ENCODE results near the gene SH2D5.
A peak's percentile ranks its signal among the peaks of the same experiment; 100 is the strongest.

Gene SH2D5

GRCh38 chr1:20733360-20733975, 965 bp upstream of the SH2D5 start:
- no peak for DNase-seq (ENCODE audit: low read depth)
- no peak overlapping the region for H3K4me3 ChIP-seq (replicated peaks; ENCODE audit: low read depth, low read length)
- no peak for TF ChIP-seq CTCF (IDR thresholded peaks at IDR 0.05; ENCODE audit: low read length, missing control alignments)

GRCh38 chr1:20732071-20732587, 374 bp downstream of the SH2D5 start:
- no peak for TF ChIP-seq CTCF (IDR thresholded peaks at IDR 0.05; ENCODE audit: low read length, missing control alignments)
- DNase-seq (ENCODE audit: low read depth): peak; percentile 57

GRCh38 chr1:20731057-20731991, 1.2 kb downstream of the SH2D5 start:
- H3K4me3 ChIP-seq (replicated peaks; ENCODE audit: low read depth, low read length): peak overlapping the region; percentile 62
- no peak for DNase-seq (ENCODE audit: low read depth)
- TF ChIP-seq CTCF (IDR thresholded peaks at IDR 0.05; ENCODE audit: low read length, missing control alignments): no peak

More at GRCh38 chr1:20732071-20732587, 374 bp downstream of the SH2D5 start:
- peak overlapping the region; percentile 62 for H3K4me3 ChIP-seq (replicated peaks; ENCODE audit: low read depth, low read length)

GRCh38 chr1:20730690-20731056, 1.8 kb downstream of the SH2D5 start:
- no peak overlapping the region for H3K4me3 ChIP-seq (replicated peaks; ENCODE audit: low read depth, low read length)

GRCh38 chr1:20729990-20730689, 2.4 kb downstream of the SH2D5 start:
- DNase-seq (ENCODE audit: low read depth): no peak
- no peak for TF ChIP-seq CTCF (IDR thresholded peaks at IDR 0.05; ENCODE audit: low read length, missing control alignments)
- H3K4me3 ChIP-seq (replicated peaks; ENCODE audit: low read depth, low read length): no peak overlapping the region

More at GRCh38 chr1:20730690-20731056, 1.8 kb downstream of the SH2D5 start:
- DNase-seq (ENCODE audit: low read depth): no peak
- no peak for TF ChIP-seq CTCF (IDR thresholded peaks at IDR 0.05; ENCODE audit: low read length, missing control alignments)

- DNase-seq (ENCODE audit: low read depth): no peak
- H3K4me3 ChIP-seq (replicated peaks; ENCODE audit: low read depth, low read length): no peak overlapping the region
These were observed 3.2 kb downstream of the SH2D5 start for GRCh38 chr1:20729155-20729931.

More at GRCh38 chr1:20729155-20729931, 3.2 kb downstream of the SH2D5 start:
- no peak for TF ChIP-seq CTCF (IDR thresholded peaks at IDR 0.05; ENCODE audit: low read length, missing control alignments)
